ENCODE results near the gene LMBRD1.

- TF ChIP-seq, protein P1, sequence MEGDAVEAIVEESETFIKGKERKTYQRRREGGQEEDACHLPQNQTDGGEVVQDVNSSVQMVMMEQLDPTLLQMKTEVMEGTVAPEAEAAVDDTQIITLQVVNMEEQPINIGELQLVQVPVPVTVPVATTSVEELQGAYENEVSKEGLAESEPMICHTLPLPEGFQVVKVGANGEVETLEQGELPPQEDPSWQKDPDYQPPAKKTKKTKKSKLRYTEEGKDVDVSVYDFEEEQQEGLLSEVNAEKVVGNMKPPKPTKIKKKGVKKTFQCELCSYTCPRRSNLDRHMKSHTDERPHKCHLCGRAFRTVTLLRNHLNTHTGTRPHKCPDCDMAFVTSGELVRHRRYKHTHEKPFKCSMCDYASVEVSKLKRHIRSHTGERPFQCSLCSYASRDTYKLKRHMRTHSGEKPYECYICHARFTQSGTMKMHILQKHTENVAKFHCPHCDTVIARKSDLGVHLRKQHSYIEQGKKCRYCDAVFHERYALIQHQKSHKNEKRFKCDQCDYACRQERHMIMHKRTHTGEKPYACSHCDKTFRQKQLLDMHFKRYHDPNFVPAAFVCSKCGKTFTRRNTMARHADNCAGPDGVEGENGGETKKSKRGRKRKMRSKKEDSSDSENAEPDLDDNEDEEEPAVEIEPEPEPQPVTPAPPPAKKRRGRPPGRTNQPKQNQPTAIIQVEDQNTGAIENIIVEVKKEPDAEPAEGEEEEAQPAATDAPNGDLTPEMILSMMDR (IDR thresholded peaks at IDR 0.05) = no peak
- TF ChIP-seq EP300 (IDR thresholded peaks at IDR 0.05) = no peak
- TF ChIP-seq POLR2A (IDR thresholded peaks at IDR 0.05) = no peak
Observed at GRCh38 chr6:69650703-69651102, 146.1 kb downstream of the LMBRD1 start.

Data from ovary (tissue), 3 donors.